Measurements from ENCODE around the gene SKI.

DNA sequence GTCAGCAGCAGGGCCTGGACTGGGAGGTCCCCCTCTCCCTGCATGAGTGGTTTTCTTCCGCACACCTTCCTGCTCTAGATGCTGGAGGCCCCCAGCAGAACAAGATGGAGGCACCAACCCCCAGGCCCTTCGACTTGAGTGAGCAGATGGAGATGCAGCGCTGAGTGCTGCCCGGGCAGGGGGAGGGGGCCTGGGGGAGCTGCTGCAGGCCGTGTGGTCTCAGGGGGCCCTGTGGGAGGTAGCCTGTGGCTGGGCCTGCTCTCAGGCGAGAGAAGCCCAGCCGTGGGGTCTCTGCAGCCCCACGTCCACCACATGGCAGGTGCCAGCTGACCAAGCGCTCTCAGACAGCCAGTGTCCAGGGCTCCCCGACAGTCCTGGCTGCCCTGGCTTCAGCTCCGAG lies 32.3 kb upstream of the SKI start:
- TF ChIP-seq, protein P1, sequence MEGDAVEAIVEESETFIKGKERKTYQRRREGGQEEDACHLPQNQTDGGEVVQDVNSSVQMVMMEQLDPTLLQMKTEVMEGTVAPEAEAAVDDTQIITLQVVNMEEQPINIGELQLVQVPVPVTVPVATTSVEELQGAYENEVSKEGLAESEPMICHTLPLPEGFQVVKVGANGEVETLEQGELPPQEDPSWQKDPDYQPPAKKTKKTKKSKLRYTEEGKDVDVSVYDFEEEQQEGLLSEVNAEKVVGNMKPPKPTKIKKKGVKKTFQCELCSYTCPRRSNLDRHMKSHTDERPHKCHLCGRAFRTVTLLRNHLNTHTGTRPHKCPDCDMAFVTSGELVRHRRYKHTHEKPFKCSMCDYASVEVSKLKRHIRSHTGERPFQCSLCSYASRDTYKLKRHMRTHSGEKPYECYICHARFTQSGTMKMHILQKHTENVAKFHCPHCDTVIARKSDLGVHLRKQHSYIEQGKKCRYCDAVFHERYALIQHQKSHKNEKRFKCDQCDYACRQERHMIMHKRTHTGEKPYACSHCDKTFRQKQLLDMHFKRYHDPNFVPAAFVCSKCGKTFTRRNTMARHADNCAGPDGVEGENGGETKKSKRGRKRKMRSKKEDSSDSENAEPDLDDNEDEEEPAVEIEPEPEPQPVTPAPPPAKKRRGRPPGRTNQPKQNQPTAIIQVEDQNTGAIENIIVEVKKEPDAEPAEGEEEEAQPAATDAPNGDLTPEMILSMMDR (IDR thresholded peaks at IDR 0.05 in 2 of 3, conservative IDR thresholded peaks at IDR 0.05 in 1 of 3; ENCODE audit: insufficient read depth in 2 of 3, low read depth in 1 of 3, low read length in 3 of 3), result no peak
- TF ChIP-seq BRCA1 (IDR thresholded peaks at IDR 0.05) (no peak), BRCA1 (CRISPR knock-in tag; IDR thresholded peaks at IDR 0.05) (no peak), FOXA3 (CRISPR knock-in tag; conservative IDR thresholded peaks at IDR 0.05 in 1 of 2, IDR thresholded peaks at IDR 0.05 in 1 of 2) (no peak), RAD21 (CRISPR knock-in tag; conservative IDR thresholded peaks at IDR 0.05 in 1 of 2, IDR thresholded peaks at IDR 0.05 in 1 of 2) (no peak), NFE2 (IDR thresholded peaks at IDR 0.05; ENCODE audit: low read depth) (no peak), ZFP1 (CRISPR knock-in tag; IDR thresholded peaks at IDR 0.05) (no peak), HNRNPL (IDR thresholded peaks at IDR 0.05; ENCODE audit: low read depth, low read length) (no peak), POLR2A (conservative IDR thresholded peaks at IDR 0.05) (no peak), NFXL1 (CRISPR knock-in tag; IDR thresholded peaks at IDR 0.05) (no peak), POLR2AphosphoS5 (IDR thresholded peaks at IDR 0.05; ENCODE audit: control insufficient read depth, insufficient read depth, low read depth, low read length) (no peak)
- TF ChIP-seq, protein P2, sequence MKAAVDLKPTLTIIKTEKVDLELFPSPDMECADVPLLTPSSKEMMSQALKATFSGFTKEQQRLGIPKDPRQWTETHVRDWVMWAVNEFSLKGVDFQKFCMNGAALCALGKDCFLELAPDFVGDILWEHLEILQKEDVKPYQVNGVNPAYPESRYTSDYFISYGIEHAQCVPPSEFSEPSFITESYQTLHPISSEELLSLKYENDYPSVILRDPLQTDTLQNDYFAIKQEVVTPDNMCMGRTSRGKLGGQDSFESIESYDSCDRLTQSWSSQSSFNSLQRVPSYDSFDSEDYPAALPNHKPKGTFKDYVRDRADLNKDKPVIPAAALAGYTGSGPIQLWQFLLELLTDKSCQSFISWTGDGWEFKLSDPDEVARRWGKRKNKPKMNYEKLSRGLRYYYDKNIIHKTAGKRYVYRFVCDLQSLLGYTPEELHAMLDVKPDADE (conservative IDR thresholded peaks at IDR 0.05; ENCODE audit: control insufficient read depth, low read depth, low read length), result no peak

Data from K562 (cell line).